ENCODE measurements around the gene GTF2F1.
"Not testable (repeated sequence)": the region's sequence is repeated elsewhere in the genome, so short reads cannot be mapped to it uniquely, and the experiment has no call there.

The GTF2F1 gene

GRCh38 chr19:6381030-6381750 lies 11.8 kb downstream of the GTF2F1 start:
- peak; percentile 31 for DNase-seq

DNA sequence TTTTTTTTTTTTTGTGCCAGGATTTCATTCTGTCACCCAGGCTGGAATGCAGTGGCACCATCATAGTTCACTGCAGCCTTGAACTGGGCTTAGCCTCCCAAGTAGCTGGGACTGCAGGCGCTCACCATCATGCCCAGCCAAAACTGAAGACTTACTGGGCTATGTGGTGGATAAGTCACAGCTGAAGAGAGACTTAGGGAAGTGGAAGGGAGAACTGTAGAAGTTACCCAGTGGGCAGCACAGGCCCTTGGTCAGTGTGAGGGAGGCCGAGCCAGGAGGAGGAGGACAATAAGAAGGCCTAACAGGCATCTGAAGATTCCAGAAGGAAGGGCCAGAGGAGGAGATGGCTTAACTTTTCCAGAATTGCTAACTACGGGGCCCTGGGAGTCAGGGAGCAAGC lies 13.2 kb downstream of the GTF2F1 start:
- DNase-seq = no peak

DNA sequence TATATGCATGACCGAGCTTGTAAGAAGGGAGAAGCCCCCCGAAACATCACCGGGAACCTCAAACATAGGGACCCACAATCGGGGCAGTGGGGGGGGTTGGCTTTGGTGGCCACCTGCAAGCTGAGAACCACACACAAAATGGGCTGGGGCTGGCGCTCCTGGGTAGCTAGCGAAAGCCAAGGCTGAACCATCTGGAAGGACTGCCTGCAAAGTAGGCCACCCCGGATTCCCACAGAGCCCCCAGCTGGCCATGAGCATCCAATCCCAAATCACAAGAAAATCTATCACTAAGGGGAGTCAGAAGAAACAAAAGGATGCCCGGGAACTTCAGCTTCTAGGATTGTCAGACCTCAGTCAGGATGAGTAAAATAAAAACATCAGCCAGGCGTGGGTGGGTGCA lies 14.5 kb downstream of the GTF2F1 start:
- DNase-seq = no peak

GRCh38 chr19:6378041-6378440 lies 14.9 kb downstream of the GTF2F1 start:
- DNase-seq = no peak

DNA sequence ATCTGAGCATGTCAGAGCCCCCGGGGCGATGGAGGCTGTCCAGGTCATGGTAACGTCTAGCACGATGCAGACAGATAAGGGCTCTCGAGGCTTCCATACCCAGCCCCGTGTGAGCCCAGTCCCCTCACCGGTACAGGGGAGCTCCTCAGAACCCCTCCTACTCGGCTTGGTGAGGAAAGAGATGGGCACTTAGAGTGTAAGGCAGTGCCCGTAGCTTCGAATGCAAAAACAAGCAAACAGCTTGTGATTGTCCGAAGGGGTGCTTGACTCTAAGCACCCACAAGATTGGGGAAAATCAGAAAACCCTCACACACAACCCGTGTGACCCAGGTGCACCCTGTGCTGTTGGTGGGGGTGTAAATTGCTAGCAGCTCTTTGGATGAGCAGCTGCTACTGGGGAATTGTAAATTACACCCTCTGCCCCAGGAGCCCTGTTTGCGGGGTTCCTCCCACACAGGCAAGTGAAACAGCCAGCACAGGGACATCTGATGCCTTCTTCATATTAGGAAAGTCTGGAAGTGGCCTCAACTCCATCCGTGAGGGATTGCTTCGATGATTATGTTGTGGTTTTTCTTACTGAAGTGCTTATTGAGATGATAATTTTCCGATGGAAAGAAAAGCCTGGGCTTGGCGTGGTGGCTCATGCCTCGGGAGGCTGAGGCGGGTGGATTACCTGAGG lies 16.3 kb downstream of the GTF2F1 start:
- no peak for DNase-seq

DNA sequence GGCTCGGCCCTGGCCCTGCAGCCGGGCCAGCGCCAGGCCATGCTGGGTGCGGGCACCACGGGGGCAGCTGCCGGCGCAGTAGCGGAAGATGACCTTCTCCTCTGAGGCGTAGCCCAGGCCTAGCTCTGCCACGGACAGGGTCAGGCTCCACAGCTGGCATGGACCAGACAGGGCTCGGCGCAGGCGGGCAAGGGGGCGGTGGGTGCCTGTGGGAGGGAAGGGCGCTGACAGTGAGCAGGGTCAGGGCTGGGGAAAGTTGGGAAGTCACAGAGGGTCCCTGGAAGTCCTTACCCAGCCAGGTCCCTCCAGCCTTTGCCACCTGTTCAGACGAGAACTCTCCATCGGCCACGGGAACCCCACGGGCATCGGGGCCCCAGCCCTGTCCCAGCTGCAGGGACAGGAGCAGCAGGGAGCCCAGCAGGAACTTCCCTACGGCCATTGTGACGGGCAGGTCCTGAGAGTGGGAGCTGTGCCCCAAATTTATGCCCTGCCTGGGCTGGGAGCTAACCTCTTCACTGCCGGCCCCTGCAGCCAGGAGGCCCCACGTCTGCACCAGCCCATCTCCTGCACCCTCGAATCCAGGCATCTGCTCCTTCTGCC lies 17.5 kb downstream of the GTF2F1 start, which contains the start of gene PSPN:
TSS of gene PSPN (minus strand) at position 523 of the 600 bp plus-strand sequence. CDS start at position 439, 84 bp downstream.
- no peak for DNase-seq

DNA sequence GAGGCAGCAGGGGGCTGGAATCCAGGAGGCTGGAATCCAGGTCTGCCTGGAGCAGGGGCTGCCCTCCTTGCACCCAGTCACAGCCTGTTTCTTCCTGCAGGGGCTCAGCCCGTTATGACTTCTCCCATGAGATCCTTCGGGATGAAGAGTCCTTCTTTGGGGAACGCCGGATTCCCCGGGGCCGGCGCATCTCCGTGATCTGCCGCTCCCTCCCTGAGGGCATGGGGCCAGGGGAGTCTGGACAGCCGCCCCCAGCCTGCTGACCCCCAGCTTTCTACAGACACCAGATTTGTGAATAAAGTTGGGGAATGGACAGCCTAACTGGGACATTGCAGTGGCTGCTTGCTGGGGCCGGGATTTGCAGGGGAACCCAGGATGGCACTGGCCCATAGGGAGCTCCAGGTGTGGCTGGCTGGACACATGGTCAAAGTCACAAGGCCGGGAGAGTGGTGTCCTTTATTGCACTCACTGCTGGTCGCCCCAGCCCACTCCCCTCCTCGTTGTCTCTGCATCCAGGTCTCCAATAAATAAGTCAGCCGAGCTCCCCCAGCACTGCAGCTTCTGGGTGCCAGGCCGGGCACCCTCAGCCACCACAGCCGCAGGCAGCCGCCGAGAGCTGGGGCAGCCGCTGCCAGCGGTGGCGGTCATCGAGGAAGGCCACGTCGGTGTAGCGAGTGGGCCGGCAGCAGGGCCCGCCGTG lies 18.1 kb downstream of the GTF2F1 start:
- no peak for DNase-seq

DNA sequence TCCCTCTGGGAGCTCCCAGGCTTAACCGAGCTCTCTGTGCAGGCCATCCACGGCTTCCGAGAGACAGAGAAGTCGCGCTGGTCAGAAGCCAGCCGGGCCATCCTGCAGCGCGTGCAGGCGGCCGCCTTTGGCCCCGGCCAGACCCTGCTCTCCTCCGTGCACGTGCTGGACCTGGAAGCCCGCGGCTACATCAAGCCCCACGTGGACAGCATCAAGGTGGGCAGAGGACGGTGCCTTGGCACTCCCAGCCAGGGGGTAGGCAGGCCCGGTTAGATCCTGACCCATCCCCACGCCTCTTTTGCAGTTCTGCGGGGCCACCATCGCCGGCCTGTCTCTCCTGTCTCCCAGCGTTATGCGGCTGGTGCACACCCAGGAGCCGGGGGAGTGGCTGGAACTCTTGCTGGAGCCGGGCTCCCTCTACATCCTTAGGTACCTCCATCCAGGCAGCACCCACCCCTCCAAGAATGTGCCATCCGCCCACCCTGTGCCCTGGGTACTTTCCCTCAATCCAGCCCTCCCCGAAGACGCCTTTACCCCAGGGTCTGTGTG lies 18.7 kb downstream of the GTF2F1 start:
- no peak for DNase-seq

DNA sequence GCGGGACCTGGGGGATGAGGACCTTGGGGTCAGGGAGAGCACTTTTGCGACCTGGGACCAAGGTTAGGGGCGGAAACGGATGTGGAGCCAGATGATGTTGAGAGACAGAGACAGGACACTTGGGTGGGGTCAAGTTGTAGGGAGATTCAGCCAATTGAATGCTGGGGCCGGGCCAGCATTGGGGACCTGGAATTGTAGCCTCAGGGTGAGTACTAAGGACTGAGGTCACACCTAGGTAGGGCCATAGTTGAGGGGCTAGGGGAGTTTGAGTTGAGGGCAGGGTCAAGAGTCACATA lies 19.2 kb downstream of the GTF2F1 start:
- DNase-seq = no peak

DNA sequence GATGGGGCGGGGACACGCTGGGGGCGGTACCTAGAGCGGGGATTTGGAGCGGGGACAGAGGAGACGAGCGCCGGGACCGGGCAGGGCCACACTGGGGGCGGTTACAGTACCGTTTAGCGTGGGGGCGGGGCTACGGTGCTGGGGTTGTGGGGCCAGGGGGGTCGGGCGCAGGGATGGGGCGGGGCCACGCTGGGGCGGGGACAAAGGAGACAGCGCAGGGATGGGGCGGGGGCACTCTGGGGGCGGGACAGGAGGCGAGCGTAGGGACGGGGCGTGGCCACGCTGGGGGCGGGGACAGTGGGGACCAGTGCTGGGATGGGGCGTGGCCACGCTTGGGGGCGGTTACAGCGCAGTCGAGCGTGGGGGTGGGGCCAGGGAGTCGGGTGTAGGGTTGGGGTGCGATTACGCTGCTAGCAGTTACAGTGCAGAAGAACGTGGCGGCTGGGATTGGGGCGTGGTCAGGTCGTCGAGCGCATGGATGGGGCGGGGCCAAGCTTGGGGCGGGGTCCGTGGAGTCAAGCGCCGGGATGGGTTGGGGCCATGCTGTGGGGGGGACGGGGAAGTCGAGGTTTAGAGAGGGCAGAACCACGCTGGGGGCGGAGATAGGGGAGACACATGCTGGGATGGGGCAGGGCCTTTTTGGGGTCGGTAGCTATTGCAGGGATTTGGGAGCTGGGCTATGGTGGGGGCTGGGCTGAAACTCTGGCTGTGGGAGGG lies 19.7 kb downstream of the GTF2F1 start:
- DNase-seq = peak; percentile 98

GRCh38 chr19:6372594-6373095 lies 20.3 kb downstream of the GTF2F1 start, which contains the start of gene ALKBH7:
Gene ALKBH7 (plus strand): TSS chr19:6372794. CDS start chr19:6372821, 27 bp downstream.
- peak; percentile 99 for DNase-seq

DNA sequence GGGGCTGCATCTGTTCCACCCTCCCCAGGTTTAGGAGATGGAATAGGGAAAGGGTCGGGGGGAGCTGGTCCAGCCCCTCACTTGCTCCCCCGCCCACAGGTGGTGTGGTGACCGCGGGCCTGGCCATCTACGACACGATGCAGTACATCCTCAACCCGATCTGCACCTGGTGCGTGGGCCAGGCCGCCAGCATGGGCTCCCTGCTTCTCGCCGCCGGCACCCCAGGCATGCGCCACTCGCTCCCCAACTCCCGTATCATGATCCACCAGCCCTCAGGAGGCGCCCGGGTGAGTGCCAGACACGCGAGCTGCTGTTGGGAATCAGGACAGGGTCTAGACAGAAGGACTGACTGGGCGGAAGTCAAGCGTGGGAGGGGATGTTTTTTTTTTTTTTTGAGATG lies 28.6 kb downstream of the GTF2F1 start:
- DNase-seq = no peak

- no peak for DNase-seq
Measured at GRCh38 chr19:6362351-6362801, 30.6 kb downstream of the GTF2F1 start.

DNA sequence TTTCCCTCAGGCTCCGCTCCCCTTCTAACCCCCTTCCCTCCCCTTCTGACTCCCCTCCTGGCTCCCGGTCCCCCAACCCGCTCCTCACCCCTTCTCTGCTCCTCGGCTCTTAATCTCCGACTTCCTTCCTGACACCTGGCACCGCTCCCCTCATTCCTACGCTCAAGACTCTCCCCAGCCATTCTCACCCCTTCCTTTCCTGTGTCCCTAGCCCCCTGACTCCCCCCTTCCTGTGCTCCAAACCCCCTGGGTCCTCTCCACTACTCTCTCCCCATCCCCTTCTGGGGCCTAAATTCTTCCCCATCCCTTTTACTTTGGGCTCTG lies 31.0 kb downstream of the GTF2F1 start:
- DNase-seq = no peak

DNA sequence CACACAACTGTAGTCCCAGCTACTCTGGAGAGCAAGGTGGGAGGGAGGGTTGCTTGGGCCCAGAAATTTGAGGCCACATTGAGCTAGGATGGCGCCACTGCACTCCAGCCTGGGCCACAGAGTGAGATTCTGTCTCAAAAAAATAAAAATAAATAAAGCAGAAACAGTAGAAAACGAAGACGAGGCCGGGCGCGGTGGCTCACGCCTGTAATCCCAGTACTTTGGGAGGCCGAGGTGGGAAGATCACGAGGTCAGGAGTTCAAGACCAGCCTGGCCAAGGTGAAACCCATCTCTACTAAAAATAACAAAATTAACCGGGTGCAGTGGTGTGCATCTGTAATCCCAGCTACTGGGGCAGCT lies 32.1 kb downstream of the GTF2F1 start:
- not testable (repeated sequence) for DNase-seq

DNA sequence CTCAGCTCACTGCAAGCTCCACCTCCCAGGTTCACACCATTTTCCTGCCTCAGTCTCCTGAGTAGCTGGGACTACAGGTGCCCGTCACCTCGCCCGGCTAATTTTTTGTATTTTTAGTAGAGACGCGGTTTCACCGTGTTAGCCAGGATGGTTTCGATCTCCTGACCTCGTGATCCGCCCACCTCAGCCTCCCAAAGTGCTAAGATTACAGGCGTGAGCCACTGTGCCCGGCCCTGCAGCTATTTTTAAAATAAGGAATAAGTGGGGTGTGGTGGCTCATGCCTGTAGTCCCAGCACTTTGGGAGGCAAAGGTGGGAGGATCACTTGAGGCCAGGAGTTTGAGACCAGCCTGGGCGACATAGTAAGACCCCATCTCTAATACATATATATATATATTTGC lies 32.5 kb downstream of the GTF2F1 start:
- DNase-seq = not testable (repeated sequence)

GRCh38 chr19:6359568-6360341 lies 33.2 kb downstream of the GTF2F1 start:
- DNase-seq = no peak

DNA sequence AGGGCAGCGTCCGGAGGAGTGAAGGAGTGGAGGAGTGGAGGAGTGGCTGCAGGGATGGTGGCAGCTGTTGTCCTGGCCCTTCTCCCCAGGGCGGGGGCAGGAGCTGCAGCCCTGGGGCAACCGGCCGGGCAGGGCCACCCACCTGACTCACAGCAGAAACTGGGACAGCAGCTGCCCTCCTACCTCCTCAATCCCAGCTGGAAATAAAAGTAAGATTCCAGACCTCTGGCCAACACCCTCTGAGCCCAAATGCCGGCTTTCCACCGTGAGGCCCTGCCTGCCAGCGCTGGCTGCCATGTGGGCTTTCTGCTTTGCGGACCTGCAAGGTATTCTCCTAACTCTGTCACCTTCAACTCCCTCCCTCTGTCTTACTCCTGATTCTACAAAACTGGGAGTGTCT lies 35.0 kb downstream of the GTF2F1 start:
- DNase-seq = no peak

- DNase-seq = no peak
Measured at GRCh38 chr19:6357174-6357573, 35.8 kb downstream of the GTF2F1 start.

- DNase-seq = not testable (repeated sequence)
Measured at GRCh38 chr19:6355321-6356040, 37.5 kb downstream of the GTF2F1 start.

DNA sequence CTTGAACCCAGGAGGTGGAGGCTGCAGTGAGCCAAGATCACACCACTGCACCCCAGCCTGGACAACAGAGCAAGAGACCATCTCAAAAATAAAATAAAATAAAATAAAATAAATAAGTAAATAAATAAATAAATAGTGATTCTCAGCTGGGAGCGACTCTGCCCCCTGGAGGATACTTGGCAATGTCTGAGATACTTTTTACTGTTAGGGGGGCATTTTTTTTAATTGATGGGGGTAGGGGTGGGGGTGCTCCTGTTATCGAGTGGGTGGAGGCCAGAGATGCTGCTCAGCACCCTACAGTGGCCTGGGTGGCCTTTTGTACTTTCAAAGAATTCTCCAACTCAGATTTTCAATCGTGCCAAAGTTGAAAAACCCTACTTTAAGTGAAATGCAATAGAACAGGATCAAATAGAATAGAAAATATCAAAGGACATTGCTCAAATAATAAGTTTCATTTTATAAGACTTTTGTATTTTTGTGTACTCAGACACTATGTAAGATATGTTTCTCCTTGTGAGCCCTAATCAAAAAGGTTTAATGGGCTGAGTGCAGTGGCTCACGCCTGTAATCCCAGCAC lies 38.8 kb downstream of the GTF2F1 start:
- no peak for DNase-seq
